Upper lobe of right lung (tissue), 1 donor: Measurements from ENCODE around the gene CCM2. TPM values are rescaled to one million over a fixed set of nuclear protein-coding genes. Genes with fewer than 3 reads are reported as not detected.

Experiments used
- ATAC-seq: fragments of 200-7000 bp; cut with Tn5 transposase; one replicate; pipeline ENCODE4 v1.9.1; 2020; ENCODE audit warnings: mild to moderate bottlenecking, moderate library complexity
- DNase-seq: peaks from one replicate; pipeline ENCODE4 v3.0.0-alpha.2; 2020
- H3K27ac ChIP-seq: fragments of 200-600 bp; one replicate; pipeline ENCODE4 v1.8.0; 2022
- H3K27me3 ChIP-seq: fragments of 200-600 bp; one replicate; pipeline ENCODE4 v1.8.0; 2022; ENCODE audit warnings: mild to moderate bottlenecking
- H3K36me3 ChIP-seq: fragments of 200-600 bp; one replicate; pipeline ENCODE4 v1.8.0; 2022
- H3K4me1 ChIP-seq: fragments of 200-600 bp; one replicate; pipeline ENCODE4 v1.8.0; 2022
- H3K4me3 ChIP-seq: fragments of 200-600 bp; one replicate; pipeline ENCODE4 v1.8.0; 2022; ENCODE audit warnings: mild to moderate bottlenecking
- H3K9me3 ChIP-seq: fragments of 200-600 bp; one replicate; pipeline ENCODE4 v1.8.0; 2022
- intact Hi-C: fragments of 100-400 bp; cut with DNase I; formaldehyde crosslinking; loops from one replicate; pipeline ENCODE4 v1.11.0; 2022
- total RNA-seq: library from RNA; stranded (reverse); fragmentation: NEBNext Ultra II Directional; extraction: Animal tissue kit (Norgen Biotek cat#: 25700); gene quantifications from one replicate; pipeline ENCODE4 v1.2.1, GENCODE V29; 2021
- TF ChIP-seq, protein P1 (sequence below): fragments of 200-600 bp; IDR thresholded peaks from one replicate; pipeline ENCODE4 v1.8.0; 2022; ENCODE audit warnings: antibody characterized with exemption
- donor health status: DM: no; HTN: yes; CAD: no; lungs with severe emphysema.

The CCM2 gene
- total RNA-seq, 1 donor from 2014 or later: 40.2 TPM

- no peaks in the 10 kb centered on the region for H3K27me3 ChIP-seq
- ATAC-seq (no peak), DNase-seq (no peak)
- H3K36me3 ChIP-seq: peaks cover 87% of the 10 kb centered on the region
- intact Hi-C loops: no loop called here
- H3K27ac ChIP-seq: no peak overlapping the region
- TF ChIP-seq, protein P1, sequence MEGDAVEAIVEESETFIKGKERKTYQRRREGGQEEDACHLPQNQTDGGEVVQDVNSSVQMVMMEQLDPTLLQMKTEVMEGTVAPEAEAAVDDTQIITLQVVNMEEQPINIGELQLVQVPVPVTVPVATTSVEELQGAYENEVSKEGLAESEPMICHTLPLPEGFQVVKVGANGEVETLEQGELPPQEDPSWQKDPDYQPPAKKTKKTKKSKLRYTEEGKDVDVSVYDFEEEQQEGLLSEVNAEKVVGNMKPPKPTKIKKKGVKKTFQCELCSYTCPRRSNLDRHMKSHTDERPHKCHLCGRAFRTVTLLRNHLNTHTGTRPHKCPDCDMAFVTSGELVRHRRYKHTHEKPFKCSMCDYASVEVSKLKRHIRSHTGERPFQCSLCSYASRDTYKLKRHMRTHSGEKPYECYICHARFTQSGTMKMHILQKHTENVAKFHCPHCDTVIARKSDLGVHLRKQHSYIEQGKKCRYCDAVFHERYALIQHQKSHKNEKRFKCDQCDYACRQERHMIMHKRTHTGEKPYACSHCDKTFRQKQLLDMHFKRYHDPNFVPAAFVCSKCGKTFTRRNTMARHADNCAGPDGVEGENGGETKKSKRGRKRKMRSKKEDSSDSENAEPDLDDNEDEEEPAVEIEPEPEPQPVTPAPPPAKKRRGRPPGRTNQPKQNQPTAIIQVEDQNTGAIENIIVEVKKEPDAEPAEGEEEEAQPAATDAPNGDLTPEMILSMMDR: no peak
- H3K9me3 ChIP-seq: no peaks in the 10 kb centered on the region
- H3K4me1 ChIP-seq: no peaks in the 10 kb centered on the region
- no peak overlapping the region for H3K4me3 ChIP-seq
These were observed 69.6 kb downstream of the CCM2 start for GRCh38 chr7:45069444-45070253.

GRCh38 chr7:45070254-45070642 lies 70.2 kb downstream of the CCM2 start:
- no peaks in the 10 kb centered on the region for H3K4me1 ChIP-seq

GRCh38 chr7:45071528-45071927 lies 71.5 kb downstream of the CCM2 start:
- no peak for DNase-seq

More at GRCh38 chr7:45070254-45070642, 70.2 kb downstream of the CCM2 start:
- Histone ChIP-seq H3K36me3 (peaks cover 87% of the 10 kb centered on the region), H3K4me3 (no peak overlapping the region), H3K27ac (no peak overlapping the region), H3K27me3 (no peaks in the 10 kb centered on the region), H3K9me3 (no peaks in the 10 kb centered on the region)
- intact Hi-C loops: no loop called here
- ATAC-seq: no peak
- no peak for DNase-seq
- TF ChIP-seq, protein P1: no peak

GRCh38 chr7:45072131-45073030 lies 72.4 kb downstream of the CCM2 start:
- H3K36me3 ChIP-seq: peaks cover 99% of the 10 kb centered on the region
- TF ChIP-seq, protein P1: no peak
- ATAC-seq (peak; percentile 69), DNase-seq (no peak)
- intact Hi-C loops: no loop called here
- no peaks in the 10 kb centered on the region for H3K9me3 ChIP-seq
- no peaks in the 10 kb centered on the region for H3K27me3 ChIP-seq
- no peak overlapping the region for H3K27ac ChIP-seq
- no peak overlapping the region for H3K4me3 ChIP-seq
- no peaks in the 10 kb centered on the region for H3K4me1 ChIP-seq

More at GRCh38 chr7:45071528-45071927, 71.5 kb downstream of the CCM2 start:
- Histone ChIP-seq H3K36me3 (peaks cover 92% of the 10 kb centered on the region), H3K4me3 (no peak overlapping the region), H3K27ac (no peak overlapping the region), H3K9me3 (no peaks in the 10 kb centered on the region), H3K27me3 (no peaks in the 10 kb centered on the region), H3K4me1 (no peaks in the 10 kb centered on the region)
- TF ChIP-seq, protein P1: no peak
- intact Hi-C loops: no loop called here
- no peak for ATAC-seq

DNA sequence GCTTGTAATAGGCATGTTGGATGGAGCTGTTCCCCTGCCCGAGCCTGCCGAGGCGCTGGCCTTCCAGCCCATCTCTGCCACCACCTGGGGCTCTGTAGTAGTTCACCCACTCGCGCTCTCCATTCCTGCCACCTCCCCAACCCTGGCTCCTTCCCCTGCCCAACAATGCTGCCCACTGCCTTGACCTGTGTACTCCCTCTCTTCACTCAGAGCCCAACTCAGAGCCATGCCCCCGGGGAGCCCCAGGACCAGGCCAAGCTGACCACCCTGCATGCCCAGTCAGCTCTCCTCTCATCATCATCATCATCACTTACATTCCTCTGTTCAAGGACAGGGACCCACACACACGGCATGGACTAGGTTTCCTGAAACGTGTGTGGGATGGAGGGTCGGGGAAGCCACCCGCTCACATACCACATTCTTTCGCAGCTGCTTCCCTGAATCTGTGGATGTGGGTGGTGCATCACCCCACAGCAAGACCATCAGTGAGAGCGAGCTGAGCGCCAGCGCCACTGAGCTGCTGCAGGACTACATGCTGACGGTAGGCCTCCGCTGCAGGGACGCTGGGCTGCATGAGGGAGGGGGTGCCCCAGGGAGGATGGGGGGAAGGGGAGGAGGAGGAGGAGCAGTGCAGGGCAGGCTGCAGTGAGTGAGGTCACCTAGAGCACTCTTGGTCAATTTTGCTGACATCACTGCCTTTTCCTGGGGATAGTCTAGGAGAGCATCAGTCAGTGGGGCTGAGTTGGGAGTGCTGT lies 73.2 kb downstream of the CCM2 start:
- intact Hi-C loops: no loop called here
- ATAC-seq: no peak
- no peaks in the 10 kb centered on the region for H3K4me1 ChIP-seq
- no peak overlapping the region for H3K27ac ChIP-seq
- no peak for DNase-seq
- H3K27me3 ChIP-seq: no peaks in the 10 kb centered on the region
- no peaks in the 10 kb centered on the region for H3K9me3 ChIP-seq
- H3K36me3 ChIP-seq: peaks cover 90% of the 10 kb centered on the region
- no peak overlapping the region for H3K4me3 ChIP-seq
- TF ChIP-seq, protein P1: no peak
